Activated CD8-positive, alpha-beta memory T cell treated with anti-CD3 and anti-CD28 coated beads, Interleukin-2, amount 50 U/mL, for 48 hours (primary cell): Measurements from ENCODE around the gene SMURF1.
A peak's percentile ranks its signal among the peaks of the same experiment; 100 is the strongest.

Experiments
- DNase-seq: peaks from one replicate; pipeline ENCODE4 v3.0.0-alpha.2; 2020

Gene SMURF1

DNA sequence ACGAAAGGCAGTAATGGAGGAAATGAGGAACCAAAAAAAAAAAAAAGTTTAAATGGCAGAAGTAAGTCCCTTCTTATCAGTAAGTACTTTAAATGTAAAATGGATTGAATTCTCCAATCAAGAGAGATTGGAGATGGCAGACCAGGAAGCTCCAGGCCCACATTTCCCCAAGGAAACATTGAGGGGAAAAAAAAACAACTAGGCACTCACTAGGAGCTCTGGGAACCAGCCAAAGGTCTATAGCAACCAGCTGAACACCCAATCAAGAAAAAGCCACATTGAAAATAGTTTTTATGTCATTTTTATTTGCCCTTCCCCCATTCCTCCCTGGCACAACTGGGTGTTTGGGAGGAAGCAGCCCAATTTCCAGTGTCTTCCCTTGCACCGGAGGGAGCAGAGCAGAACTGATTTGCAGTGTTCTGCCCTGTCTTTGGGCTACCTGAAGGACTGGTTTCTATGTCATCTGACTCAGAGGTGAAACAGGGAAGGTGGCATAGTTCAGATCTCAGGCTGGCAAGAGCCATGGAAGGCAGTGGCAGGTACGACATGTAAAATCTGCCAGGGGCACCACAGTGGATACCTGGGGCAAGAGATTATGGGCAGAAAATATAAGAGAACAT lies 121.9 kb downstream of the SMURF1 start:
- peak; percentile 26 for DNase-seq

- no peak for DNase-seq
Observed at GRCh38 chr7:99020413-99020715, 123.5 kb downstream of the SMURF1 start.

DNA sequence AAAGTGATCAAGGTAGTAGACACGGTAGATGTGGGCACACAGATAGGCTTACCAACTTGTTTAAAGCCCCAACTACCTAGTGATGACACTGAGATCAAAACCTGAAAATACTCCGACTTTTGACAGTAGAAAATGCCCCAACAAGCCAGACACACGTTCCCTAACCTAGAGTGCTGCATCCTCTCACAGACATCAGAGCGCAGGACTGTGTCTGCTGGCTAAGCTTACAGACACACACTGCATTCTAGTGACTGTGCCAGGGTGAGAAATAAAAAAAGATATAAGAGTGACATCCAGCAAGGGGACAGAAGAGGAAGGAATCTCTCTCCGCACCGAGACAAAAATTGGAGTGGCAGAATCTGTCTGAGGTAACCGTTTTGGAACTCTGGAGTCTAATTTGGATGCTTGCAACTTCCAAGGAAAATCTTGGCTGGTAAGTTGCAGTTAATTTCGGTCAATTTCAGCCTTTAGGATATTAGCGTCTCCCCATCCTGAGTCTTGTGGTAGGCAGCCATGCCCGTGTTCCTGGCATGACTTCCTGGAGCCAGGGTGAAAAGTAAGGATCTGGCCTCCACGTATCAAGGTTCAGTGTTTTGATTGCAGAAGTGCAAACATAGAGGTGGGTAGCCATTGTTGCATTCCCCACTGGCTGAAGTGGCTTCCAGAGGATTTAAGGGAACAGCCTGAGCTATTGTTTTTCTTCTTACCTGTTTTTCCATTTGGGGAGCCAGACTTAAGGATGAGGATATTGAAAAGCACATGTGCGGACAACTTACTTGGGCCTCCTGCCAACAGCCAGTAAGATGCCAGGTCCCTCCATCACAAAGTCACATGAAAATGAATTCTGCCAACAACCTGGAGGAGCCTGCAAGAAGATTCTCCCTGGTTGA lies 124.1 kb downstream of the SMURF1 start:
- peak; percentile 23 for DNase-seq

DNA sequence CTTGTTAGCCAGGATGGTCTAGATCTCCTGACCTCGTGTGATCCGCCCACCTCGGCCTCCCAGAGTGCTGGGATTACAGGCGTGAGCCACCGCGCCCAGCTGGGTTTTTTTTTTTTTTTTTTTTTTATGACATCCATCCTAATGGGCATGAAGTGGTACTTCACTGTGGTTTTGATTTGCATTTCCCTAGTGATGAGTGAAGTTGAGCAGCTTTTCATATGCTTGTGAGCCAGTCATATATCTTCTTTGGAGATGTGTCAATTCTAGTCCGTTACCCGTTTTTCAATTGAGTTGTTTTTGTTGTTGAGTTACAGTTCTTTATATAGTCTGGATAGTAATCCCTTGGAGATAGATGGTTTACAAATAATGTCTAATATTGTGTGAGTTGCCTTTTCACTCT lies 127.7 kb downstream of the SMURF1 start:
- DNase-seq, result no peak

GRCh38 chr7:99014113-99014985 lies 129.6 kb downstream of the SMURF1 start:
- peak; percentile 46 for DNase-seq

- DNase-seq, result peak; percentile 43
Observed at GRCh38 chr7:99013266-99014112, 130.4 kb downstream of the SMURF1 start.

GRCh38 chr7:99012722-99013121 lies 131.2 kb downstream of the SMURF1 start:
- DNase-seq, result peak; percentile 15

DNA sequence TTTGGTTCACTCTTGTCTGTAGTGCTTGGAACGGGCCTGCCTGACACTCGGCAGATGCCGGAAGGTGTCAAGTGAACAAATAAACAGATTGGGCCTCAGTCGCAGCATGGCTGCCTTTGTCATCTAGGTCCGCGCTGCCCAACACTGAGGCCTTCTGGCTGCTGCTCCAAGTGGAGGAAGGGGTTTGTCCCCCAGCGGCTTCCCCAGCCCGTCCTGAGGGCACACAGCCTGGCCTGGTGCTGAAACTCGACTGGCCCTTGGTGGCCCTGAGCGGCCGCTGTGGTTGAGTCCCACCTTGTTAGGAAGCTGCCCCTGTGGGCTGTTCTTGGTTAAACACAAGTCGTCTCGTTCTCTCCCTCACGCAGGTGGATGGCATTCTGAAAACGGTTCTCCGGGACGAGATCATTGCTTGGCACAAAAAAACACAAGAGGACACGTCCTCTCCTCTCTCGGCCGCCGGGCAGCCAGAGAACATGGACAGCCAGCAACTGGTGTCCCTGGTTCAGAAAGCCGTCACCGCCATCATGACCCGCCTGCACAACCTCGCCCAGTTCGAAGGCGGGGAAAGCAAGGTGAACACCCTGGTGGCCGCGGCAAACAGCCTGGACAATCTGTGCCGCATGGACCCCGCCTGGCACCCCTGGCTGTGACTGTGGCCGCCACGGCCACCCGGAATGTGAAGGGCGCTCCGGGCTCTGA lies 132.1 kb downstream of the SMURF1 start:
- DNase-seq, result peak; percentile 44

DNA sequence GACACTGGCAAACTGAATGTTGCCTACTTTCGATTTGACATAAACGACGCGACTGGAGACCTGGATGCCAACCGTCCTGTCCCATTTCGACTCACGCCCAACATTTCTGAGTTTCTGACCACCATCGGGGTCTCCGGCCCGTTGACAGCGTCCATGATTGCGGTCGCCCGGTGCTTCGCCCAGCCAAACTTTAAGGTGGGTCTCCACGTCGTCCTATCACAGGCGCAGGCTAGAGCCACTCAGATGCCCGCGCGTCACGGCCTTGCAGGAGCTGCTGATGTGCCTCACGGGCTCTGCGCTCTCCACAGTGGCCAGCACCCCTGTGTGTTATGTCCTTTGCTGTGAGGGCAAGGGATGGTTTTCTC lies 132.6 kb downstream of the SMURF1 start:
- no peak for DNase-seq

DNA sequence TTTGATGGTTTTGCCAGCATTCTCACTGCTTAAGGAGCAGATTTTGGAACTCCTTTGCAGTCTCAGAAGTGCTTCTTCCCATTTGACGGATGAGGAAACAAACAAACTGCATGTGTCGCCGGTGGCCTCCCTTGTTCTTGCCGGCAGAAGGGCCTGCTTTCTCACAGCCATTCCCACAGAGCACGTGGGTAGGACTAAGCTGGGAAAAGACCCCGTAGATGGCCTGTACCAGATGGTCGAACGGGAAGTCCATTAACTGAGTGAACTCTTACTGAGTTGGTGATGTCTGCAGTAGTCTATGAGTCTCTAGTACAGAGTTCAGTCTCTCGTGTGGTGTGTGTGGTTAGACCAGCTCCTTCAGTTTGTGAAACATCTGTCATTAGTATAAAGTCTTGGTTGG lies 133.6 kb downstream of the SMURF1 start:
- peak; percentile 18 for DNase-seq

DNA sequence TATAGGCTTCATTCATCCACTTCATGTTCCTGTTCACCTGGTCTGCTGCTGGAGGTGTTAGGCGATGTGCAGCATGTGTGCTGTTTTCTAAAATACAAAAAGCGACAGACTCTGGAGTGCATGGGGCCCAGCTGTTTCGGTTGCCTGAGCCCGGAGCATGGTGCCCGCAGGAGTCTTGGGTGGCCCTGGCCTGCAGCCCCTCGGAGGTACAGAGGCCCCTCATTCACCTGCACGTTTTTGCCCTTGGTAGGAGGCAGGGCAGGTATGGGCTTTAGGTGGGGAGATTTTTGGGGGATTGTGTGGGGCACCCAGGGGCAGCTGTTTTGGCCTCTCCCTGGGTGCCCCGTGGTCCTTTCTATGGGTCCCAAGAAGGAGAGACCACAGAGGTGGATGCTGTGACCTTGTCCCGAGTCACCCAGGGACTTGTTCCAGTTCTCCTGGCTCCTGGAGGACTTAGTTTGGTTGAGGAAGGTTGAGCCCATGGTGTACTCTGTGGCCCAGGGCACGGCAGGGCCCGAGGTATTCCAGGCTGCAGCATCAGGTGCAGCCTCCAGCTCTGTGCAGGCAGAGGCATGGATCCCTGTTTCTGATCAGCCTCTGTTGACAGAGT lies 134.9 kb downstream of the SMURF1 start:
- peak; percentile 38 for DNase-seq

DNA sequence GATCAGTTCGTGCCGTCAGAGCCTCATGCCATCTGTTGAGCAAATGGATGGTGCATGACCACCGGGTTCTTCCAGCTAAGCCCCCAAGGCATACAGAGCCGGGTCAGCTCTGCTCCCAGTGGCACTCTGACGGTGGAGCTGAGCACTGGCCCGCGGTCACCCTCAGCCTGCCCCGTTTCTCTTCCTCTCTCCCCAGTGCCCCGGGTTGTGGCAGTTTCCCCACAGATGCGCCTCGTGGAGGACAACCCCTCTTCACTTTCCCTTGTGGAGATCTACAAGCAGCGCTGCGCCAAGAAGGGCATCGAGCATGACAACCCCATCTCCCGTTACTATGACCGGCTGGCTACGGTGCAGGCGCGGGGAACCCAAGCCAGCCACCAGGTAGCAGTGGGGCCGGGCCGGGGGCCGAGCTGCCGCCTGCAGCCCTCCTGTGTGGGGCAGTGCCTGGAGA lies 135.7 kb downstream of the SMURF1 start:
- peak; percentile 30 for DNase-seq

- DNase-seq, result peak; percentile 37
Observed at GRCh38 chr7:99006739-99007424, 137.0 kb downstream of the SMURF1 start.

DNA sequence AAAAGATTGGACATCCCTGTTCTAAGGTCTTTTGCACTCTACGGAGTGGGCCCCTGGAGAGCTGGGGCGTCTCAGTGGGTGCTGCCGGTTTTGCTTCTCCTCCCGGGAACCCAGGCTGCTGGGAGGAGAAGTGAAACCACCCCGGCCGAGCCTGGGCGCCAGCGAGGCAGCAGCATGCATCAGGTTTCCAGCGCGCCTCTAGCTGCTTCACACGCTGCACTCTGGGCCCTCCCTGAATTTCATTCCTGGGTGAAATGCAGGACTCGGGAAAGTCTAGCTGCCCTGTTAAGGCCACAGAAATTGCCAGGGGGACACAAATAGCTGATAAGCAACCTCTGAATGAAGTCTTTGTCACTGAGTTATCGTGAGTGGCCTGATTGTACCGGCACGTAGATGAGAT lies 138.1 kb downstream of the SMURF1 start:
- peak; percentile 34 for DNase-seq

GRCh38 chr7:99004781-99005500 lies 139.0 kb downstream of the SMURF1 start:
- peak; percentile 40 for DNase-seq

- peak; percentile 36 for DNase-seq
Observed at GRCh38 chr7:99004216-99004615, 139.7 kb downstream of the SMURF1 start.

DNA sequence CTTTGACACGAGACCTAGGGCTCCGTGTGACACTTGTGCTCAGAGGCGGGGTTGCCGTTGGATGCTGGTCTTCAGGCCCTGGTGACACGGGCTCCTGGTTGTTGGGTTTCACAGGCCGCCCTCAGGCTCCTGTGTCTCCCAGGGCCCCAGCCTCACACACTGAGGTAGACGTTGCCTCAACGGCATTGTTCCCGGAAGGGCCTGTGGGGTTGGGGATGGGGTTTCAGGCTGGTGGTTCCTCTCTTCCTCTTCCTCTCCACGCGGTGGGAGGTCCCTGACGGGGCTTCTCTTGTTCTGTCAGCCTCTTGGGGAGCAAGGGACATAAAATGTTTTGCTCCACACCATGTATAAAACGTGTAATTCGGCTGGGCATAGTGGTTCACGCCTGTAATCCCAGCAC lies 140.5 kb downstream of the SMURF1 start:
- DNase-seq, result peak; percentile 40

DNA sequence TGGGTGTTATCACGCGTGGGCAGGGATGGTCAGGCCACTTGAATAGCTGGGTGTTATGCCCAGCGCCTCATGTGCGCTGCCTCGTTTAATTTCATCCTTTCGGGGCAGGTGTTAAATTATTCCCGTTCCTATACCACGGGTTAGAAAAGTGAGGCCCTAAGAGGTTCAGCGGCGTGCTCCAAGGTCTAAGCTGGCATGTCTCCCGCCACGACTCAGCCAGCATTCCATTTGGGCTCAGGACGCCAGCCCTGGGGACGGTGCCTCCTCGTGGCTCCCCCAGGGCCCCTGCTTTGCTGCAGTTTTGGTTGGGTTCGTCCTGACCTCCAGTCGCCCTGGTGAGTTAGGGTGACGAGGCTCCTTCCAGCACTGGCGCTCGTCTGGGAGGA lies 141.1 kb downstream of the SMURF1 start:
- peak; percentile 33 for DNase-seq

GRCh38 chr7:99002148-99002826 lies 141.6 kb downstream of the SMURF1 start:
- DNase-seq, result peak; percentile 42
